ENCODE results near the gene HLA-E. TPM values are rescaled to one million over a fixed set of nuclear protein-coding genes. Genes with fewer than 3 reads are reported as not detected.

HLA-E gene
- total and polyA plus RNA-seq, 2 of the 13 experiments (the other 11 are each of a cell fraction or from before 2014, with no cell fraction given), result 45.2 to 90.4 TPM

- TF ChIP-seq BORCS8-MEF2B (CRISPR knock-in tag; IDR thresholded peaks at IDR 0.05) (peak; percentile 53; the same call in 1 of the 2 replicates), ZSCAN9 (CRISPR knock-in tag; IDR thresholded peaks at IDR 0.05; ENCODE audit: borderline replicate concordance) (0 out of 2 replicates have a peak, but pooled peaks have one; percentile 25), IRF2 (CRISPR knock-in tag; IDR thresholded peaks at IDR 0.05) (peak; percentile 35; the same call in 1 of the 2 replicates), ATF2 (CRISPR knock-in tag; IDR thresholded peaks at IDR 0.05) (0 out of 2 replicates have a peak, but pooled peaks have one; percentile 31), ZNF34 (CRISPR knock-in tag; IDR thresholded peaks at IDR 0.05; ENCODE audit: borderline replicate concordance) (no peak), ZNF225 (CRISPR knock-in tag; IDR thresholded peaks at IDR 0.05) (0 out of 2 replicates have a peak, but pooled peaks have one; percentile 38), ZNF441 (CRISPR knock-in tag; IDR thresholded peaks at IDR 0.05; ENCODE audit: borderline replicate concordance) (0 out of 2 replicates have a peak, but pooled peaks have one; percentile 62), SKIL (CRISPR knock-in tag; IDR thresholded peaks at IDR 0.05; ENCODE audit: borderline replicate concordance) (no peak), HNRNPLL (IDR thresholded peaks at IDR 0.05; ENCODE audit: low read depth, low read length, poor library complexity, severe bottlenecking) (peak; percentile 29), SMC3 (IDR thresholded peaks at IDR 0.05; ENCODE audit: low read length) (0 out of 2 replicates have a peak, but pooled peaks have one; percentile 9), GRHL1 (CRISPR knock-in tag; conservative IDR thresholded peaks at IDR 0.05) (no peak), SOX5 (CRISPR knock-in tag; IDR thresholded peaks at IDR 0.05; ENCODE audit: borderline replicate concordance) (0 out of 2 replicates have a peak, but pooled peaks have one; percentile 18), ZNF891 (CRISPR knock-in tag; IDR thresholded peaks at IDR 0.05) (peak; percentile 47; the same call in 1 of the 2 replicates), HDAC6 (IDR thresholded peaks at IDR 0.05; ENCODE audit: low read depth, low read length) (no peak), PATZ1 (CRISPR knock-in tag; IDR thresholded peaks at IDR 0.05) (peak; percentile 12; the same call in 1 of the 2 replicates), JUND (CRISPR knock-in tag; IDR thresholded peaks at IDR 0.05) (no peak), SALL1 (CRISPR knock-in tag; IDR thresholded peaks at IDR 0.05) (peak; percentile 51), ZNF770 (CRISPR knock-in tag; IDR thresholded peaks at IDR 0.05) (0 out of 2 replicates have a peak, but pooled peaks have one; percentile 20), RFX5 (IDR thresholded peaks at IDR 0.05; ENCODE audit: low read depth, low read length) (0 out of 2 replicates have a peak, but pooled peaks have one; percentile 30), HNRNPH1 (optimal IDR thresholded peaks at IDR 0.05; ENCODE audit: low read depth, low read length) (no peak)
These were observed 35.7 kb upstream of the HLA-E start (continued) for GRCh38 chr6:30453508-30454116.
